BLaER1 (cell line): ENCODE data around the gene SIGMAR1.

ENCODE experiments used
- H3K27ac ChIP-seq: shearing (Covaris generic); formaldehyde crosslinking; 2 replicates; pipeline ENCODE4 v1.8.1; 2022
- H3K27me3 ChIP-seq: shearing (Covaris generic); formaldehyde crosslinking; 2 replicates; pipeline ENCODE4 v1.8.1; 2022
- H3K36me3 ChIP-seq: shearing (Covaris generic); formaldehyde crosslinking; 2 replicates; pipeline ENCODE4 v1.8.1; 2022
- H3K4me1 ChIP-seq: shearing (Covaris generic); formaldehyde crosslinking; 2 replicates; pipeline ENCODE4 v1.8.1; 2022
- H3K4me2 ChIP-seq: shearing (Covaris generic); formaldehyde crosslinking; 2 replicates; pipeline ENCODE4 v1.8.1; 2022
- H3K4me3 ChIP-seq: shearing (Covaris generic); formaldehyde crosslinking; 2 replicates; pipeline ENCODE4 v1.8.1; 2022
- H3K9ac ChIP-seq: shearing (Covaris generic); formaldehyde crosslinking; 2 replicates; pipeline ENCODE4 v1.8.1; 2022
- H3K9me3 ChIP-seq: shearing (Covaris generic); formaldehyde crosslinking; 2 replicates; pipeline ENCODE4 v1.8.1; 2022
- H4K20me1 ChIP-seq: shearing (Covaris generic); formaldehyde crosslinking; 2 replicates; pipeline ENCODE4 v1.8.1; 2022
- Cebpa-rat ChIP-seq: shearing (Covaris generic); IDR thresholded peaks from 2 replicates; pipeline ENCODE4 v1.8.1; 2022

Gene SIGMAR1

GRCh38 chr9:34624475-34625185, 13.0 kb downstream of the SIGMAR1 start:
- no peak for TF ChIP-seq Cebpa-rat
- Histone ChIP-seq H3K4me3 (no peak overlapping the region), H3K9ac (no peak overlapping the region), H4K20me1 (peaks cover 30% of the 10 kb centered on the region), H3K4me2 (no peak overlapping the region), H3K36me3 (no peaks in the 10 kb centered on the region), H3K4me1 (peaks cover 17% of the 10 kb centered on the region), H3K27ac (no peak overlapping the region), H3K27me3 (peaks cover 100% of the 10 kb centered on the region), H3K9me3 (peaks cover 37% of the 10 kb centered on the region)

GRCh38 chr9:34623374-34624235, 14.0 kb downstream of the SIGMAR1 start:
- H3K4me3 ChIP-seq: 0 out of 2 replicates have a peak overlapping the region, but pooled peaks have one; percentile 28
- H3K4me2 ChIP-seq: no peak overlapping the region
- H3K36me3 ChIP-seq: no peaks in the 10 kb centered on the region
- peaks cover 37% of the 10 kb centered on the region for H3K9me3 ChIP-seq
- no peak overlapping the region for H3K9ac ChIP-seq
- peaks cover 20% of the 10 kb centered on the region for H4K20me1 ChIP-seq
- peaks cover 98% of the 10 kb centered on the region for H3K27me3 ChIP-seq
- no peak for TF ChIP-seq Cebpa-rat
- no peak overlapping the region for H3K27ac ChIP-seq
- H3K4me1 ChIP-seq: peaks cover 19% of the 10 kb centered on the region

DNA sequence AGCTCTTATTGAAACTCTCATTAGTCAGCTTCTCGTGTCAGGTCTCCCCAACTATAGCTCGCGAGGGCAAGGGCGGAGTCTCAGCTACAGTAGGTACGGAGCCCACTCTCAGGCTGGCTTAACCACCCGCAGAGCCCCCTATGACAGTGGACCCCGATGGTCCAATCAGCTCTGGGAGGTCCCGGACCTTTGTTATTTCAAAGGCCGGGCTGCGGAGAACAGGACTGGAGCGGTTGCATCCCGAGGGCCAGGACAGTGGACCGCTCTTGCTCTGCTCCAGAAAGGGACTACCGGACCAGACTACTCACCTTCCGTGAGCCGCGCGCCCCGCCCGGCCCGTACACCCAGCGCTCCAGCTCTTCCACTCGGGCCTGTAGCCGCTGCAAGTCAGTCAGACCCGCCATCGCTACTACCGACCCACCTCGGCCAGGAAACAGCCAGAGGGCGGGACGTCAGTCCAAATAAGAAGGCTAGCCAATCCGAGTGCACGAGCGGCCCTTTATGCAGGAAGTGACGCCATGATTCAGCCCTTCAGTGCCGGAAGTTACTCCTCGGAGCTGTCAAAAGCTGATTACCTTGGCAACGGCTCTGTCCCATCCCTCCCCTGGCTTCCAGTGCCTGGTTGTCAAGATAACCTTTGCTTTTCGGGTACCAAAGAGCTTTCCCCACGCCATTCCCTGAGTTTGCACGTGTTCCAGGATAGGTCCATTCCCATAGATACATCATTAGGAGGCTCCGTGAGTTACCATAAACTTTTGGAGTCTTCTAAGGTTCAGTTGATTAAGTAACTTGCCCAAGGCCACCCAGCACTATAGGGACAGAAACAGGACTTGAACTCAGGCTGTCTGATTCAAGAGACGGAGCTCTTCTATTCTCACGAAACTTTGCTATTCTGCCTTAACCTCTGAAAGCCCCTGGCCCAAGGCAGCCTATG, 17.3 kb downstream of the SIGMAR1 start, which contains the start of gene DCTN3:
DCTN3 (minus strand) TSS at position 435 of the 934 bp plus-strand sequence; CDS start at position 404, 31 bp downstream.
- peak within 1 kb of the TSS; percentile 69 for H3K9ac ChIP-seq
- H4K20me1 ChIP-seq: no peaks in the 10 kb centered on the region
- peak within 1 kb of the TSS; percentile 74 for H3K4me3 ChIP-seq
- H3K4me2 ChIP-seq: peak within 1 kb of the TSS; percentile 79
- peaks cover 71% of the 10 kb centered on the region for H3K27me3 ChIP-seq
- H3K9me3 ChIP-seq: peaks cover 37% of the 10 kb centered on the region
- H3K27ac ChIP-seq: no peak within 1 kb of the TSS
- peaks cover 11% of the 10 kb centered on the region for H3K4me1 ChIP-seq
- H3K36me3 ChIP-seq: peaks cover 24% of the 10 kb centered on the region; the same call in 1 of the 2 replicates
- no peak for TF ChIP-seq Cebpa-rat

DNA sequence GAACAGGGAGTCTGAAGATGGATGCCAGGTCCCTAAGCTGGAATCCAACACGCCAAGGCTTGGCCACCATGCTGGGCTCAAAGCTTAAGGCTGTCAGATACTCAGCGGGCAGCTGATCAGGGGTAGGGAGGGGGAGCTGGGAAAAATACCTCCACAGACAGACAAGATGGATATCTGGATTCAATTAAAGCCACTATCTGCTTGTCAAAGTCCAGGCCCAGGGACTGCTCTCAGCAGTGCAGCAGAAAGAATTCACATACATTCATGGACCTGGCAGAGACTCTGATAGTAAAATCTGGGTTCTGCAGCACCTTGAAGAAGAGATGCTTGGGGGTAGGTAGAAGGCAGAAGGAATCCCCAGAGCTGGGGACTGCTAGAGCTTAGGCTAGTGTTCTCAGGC, 22.5 kb downstream of the SIGMAR1 start:
- Histone ChIP-seq H3K27me3 (peaks cover 19% of the 10 kb centered on the region), H3K36me3 (peaks cover 37% of the 10 kb centered on the region; the same call in 1 of the 2 replicates), H3K4me2 (no peak overlapping the region), H3K4me1 (peaks cover 26% of the 10 kb centered on the region), H3K27ac (no peak overlapping the region), H3K4me3 (no peak overlapping the region), H3K9me3 (peaks cover 4% of the 10 kb centered on the region), H3K9ac (no peak overlapping the region), H4K20me1 (no peaks in the 10 kb centered on the region)
- no peak for TF ChIP-seq Cebpa-rat

DNA sequence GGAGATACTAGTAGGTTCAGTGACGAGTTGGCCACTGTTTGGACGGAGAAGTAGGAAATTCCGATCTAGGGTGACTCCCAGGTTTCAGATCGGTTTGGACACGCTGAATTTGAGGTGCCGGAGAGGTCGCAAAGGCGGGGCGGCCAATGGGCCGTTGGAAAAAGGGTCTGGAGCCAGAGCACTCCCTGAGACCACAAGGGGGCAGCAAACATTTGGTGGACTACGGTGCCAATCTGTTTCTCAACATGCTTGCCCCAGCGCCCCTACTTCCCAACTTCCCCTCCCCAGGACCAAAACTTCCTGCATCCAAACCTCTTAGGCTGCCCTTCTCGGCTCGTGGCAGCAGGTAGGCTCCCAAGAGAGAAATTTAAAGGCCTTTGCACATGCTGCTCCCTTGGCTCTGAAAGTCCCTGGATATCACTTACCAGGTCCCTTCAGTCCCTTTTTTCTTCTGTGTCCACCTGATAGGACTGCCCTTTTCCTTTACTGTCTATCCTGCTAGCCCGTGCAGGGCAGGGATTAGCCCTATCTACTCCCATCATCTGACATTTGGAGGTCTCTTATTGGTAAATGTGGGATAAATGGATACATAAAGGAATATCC, 24.7 kb downstream of the SIGMAR1 start:
- no peak for TF ChIP-seq Cebpa-rat
- Histone ChIP-seq H3K27me3 (0 out of 2 replicates have a peak, but pooled peaks cover 3% of the 10 kb centered on the region), H3K4me2 (peak overlapping the region; percentile 92), H4K20me1 (no peaks in the 10 kb centered on the region), H3K4me3 (peak overlapping the region; percentile 85), H3K4me1 (peaks cover 20% of the 10 kb centered on the region), H3K9me3 (no peaks in the 10 kb centered on the region), H3K9ac (peak overlapping the region; percentile 96), H3K36me3 (peaks cover 34% of the 10 kb centered on the region; the same call in 1 of the 2 replicates), H3K27ac (peak overlapping the region; percentile 96)

DNA sequence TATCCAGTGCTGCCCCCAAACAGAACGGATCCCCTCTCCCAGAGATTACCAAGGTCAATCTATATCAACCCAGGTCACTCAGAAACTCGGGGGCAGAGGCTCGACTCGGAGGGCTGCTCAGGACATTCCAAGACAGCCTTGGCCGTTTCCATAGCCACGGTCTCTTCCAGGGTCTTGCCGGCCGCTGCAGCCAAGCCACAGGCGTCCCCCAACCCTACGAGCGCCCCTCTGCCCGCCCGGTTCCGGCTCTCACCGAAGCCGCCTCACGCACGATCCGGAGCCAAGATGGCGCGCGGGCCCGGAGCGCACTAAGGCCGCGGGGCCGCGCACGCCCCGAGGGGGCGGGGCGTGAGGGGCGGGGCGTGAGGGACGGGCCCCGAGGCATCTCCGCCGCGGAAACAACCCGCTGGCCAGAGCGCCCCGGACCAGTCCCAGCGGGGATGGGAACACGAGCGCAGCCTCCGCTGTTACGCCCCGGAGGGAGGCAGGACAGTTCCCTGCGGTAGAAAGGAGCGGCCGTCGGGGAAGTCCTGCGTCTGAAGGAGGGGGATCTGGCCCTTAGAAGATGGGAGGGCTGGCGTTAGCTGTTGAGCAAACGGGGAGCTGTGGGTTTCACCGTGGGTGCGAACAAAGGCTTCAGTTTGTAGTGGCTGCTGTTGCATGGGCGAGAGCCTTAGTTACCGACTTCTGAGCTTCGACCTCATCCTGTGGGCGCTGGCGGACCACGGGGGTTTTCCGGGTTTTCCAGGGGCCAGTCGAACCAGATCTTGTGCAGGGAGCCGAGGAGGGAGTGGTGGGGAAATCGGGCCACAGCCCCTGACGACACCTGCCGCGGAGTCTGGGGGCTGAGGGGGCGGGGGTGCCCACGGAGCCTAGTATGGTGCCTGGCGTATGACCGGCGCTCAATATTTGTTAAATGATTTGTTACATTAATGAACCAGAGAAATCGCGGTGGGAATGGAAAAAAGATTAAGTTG, 25.5 kb downstream of the SIGMAR1 start, which contains the start of gene RPP25L:
RPP25L (minus strand) TSS at position 287 of the 977 bp plus-strand sequence. CDS start 801 bp downstream, outside the sequence.
- Histone ChIP-seq H3K9ac (peak within 1 kb of the TSS; percentile 96), H3K9me3 (no peaks in the 10 kb centered on the region), H3K4me1 (peaks cover 20% of the 10 kb centered on the region), H3K27me3 (no peaks in the 10 kb centered on the region), H4K20me1 (no peaks in the 10 kb centered on the region), H3K27ac (peak within 1 kb of the TSS; percentile 96), H3K4me3 (peak within 1 kb of the TSS; percentile 85), H3K4me2 (peak within 1 kb of the TSS; percentile 92), H3K36me3 (peaks cover 26% of the 10 kb centered on the region; the same call in 1 of the 2 replicates)
- TF ChIP-seq Cebpa-rat: no peak

- peaks cover 19% of the 10 kb centered on the region; the same call in 1 of the 2 replicates for H3K36me3 ChIP-seq
- peak overlapping the region; percentile 96 for H3K9ac ChIP-seq
- no peaks in the 10 kb centered on the region for H4K20me1 ChIP-seq
- peak overlapping the region; percentile 85 for H3K4me3 ChIP-seq
- no peaks in the 10 kb centered on the region for H3K27me3 ChIP-seq
- peak overlapping the region; percentile 96 for H3K27ac ChIP-seq
- H3K4me2 ChIP-seq: peak overlapping the region; percentile 92
- H3K4me1 ChIP-seq: peaks cover 20% of the 10 kb centered on the region
- no peaks in the 10 kb centered on the region for H3K9me3 ChIP-seq
- TF ChIP-seq Cebpa-rat: no peak
Observed at GRCh38 chr9:34611251-34611810, 26.3 kb downstream of the SIGMAR1 start.
